Body of pancreas (tissue), 4 donors: ENCODE data around the gene KCNE4.

ENCODE experiments used
- CTCF ChIP-seq, 7 experiments: fragments of 450-650 bp in 4 of 7; fragments of 200-600 bp in 3 of 7; sonication (generic) in 3 of 7; IDR thresholded peaks; one replicate each; pipeline ENCODE4 v1.5.1; 2016 to 2019; ENCODE audit warnings: antibody characterized with exemption in 7 of 7
- POLR2A ChIP-seq, 3 donors: fragments of 450-650 bp; IDR thresholded peaks; one replicate each; pipeline ENCODE4 v1.6.1; 2016; ENCODE audit warnings: antibody characterized with exemption in 3 of 3, mild to moderate bottlenecking in 2 of 3

- TF ChIP-seq CTCF (IDR thresholded peaks at IDR 0.05): no peak
- TF ChIP-seq POLR2A (IDR thresholded peaks at IDR 0.05): no peak
Observed at GRCh38 chr2:223048519-223048918, 3.5 kb upstream of the KCNE4 start.
